SJSA1 (cell line): Measurements from ENCODE around the gene NPAS4. TPM values are rescaled to one million over a fixed set of nuclear protein-coding genes. Genes with fewer than 3 reads are reported as not detected.
A peak's percentile ranks its signal among the peaks of the same experiment; 100 is the strongest.
"Not testable (repeated sequence)": the region's sequence is repeated elsewhere in the genome, so short reads cannot be mapped to it uniquely, and the experiment has no call there.

Source experiments
- DNase-seq, 2 experiments: peaks; one replicate each; pipeline ENCODE4 v3.0.0-alpha.2; 2015 to 2020; ENCODE audit warnings: low spot score in 2 of 2, low read depth in 1 of 2
- H3K27ac ChIP-seq: fragments of 250-450 bp; sonication (Bioruptor Pico); 2 replicates; pipeline ENCODE4 v1.5.1; 2020; ENCODE audit warnings: mild to moderate bottlenecking, moderate library complexity
- H3K27me3 ChIP-seq: fragments of 250-450 bp; sonication (Bioruptor Pico); replicated peaks from 2 replicates; pipeline ENCODE4 v1.5.1; 2020; ENCODE audit warnings: mild to moderate bottlenecking, moderate library complexity
- H3K36me3 ChIP-seq: fragments of 250-450 bp; sonication (Bioruptor Pico); 2 replicates; pipeline ENCODE4 v1.5.1; 2020; ENCODE audit warnings: mild to moderate bottlenecking
- H3K4me1 ChIP-seq: fragments of 250-450 bp; sonication (Bioruptor Pico); replicated peaks from 2 replicates; pipeline ENCODE4 v1.6.1; 2021; ENCODE audit warnings: mild to moderate bottlenecking
- H3K4me3 ChIP-seq: fragments of 250-450 bp; sonication (Bioruptor Pico); 2 replicates; pipeline ENCODE4 v1.5.1; 2020; ENCODE audit warnings: mild to moderate bottlenecking
- H3K9me3 ChIP-seq: fragments of 250-450 bp; sonication (Bioruptor Pico); replicated peaks from 2 replicates; pipeline ENCODE4 v1.5.1; 2020; ENCODE audit warnings: mild to moderate bottlenecking
- total RNA-seq: library from RNA; depleted of rRNA; stranded (reverse); fragments of >200 nt; shearing (Covaris generic); gene quantifications from 2 replicates; pipeline ENCODE4 v1.2.3, GENCODE V29; 2014

The NPAS4 gene
- total RNA-seq, 1 experiment from 2014 or later, result 2.2 TPM

DNA sequence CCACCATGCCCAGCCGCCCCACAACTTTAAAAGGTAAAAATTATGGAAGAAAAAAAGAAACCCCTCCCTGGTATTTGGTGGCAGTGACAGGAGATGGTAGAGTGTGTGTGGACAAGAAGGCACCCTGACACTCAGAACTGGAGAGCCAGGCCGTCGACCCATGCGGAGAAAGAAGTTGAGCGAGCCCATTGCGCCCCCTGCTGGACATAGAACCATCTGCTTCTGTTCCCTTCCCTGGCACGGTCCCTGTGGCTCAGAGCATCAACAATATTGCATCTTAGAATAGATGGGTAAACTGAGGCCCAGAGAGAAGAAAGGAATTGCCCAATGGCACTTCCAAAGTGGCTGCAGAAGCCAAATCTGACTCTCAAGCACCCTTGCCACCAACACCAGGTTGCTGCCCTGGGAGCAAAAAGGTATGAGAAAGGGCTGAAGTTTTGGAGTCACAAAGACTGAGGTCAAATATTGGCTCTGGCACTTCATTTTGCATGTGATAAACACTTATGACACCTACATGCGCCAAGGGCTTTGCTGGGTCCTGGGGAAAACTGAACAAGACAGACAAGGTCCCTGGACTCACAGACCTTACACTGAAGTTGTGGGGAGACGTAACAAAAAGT is 9.3 kb downstream of the NPAS4 start:
- Histone ChIP-seq H3K36me3 (peaks cover 28% of the 10 kb centered on the region), H3K27ac (no peak overlapping the region), H3K4me3 (no peak overlapping the region), H3K4me1 (no peaks in the 10 kb centered on the region), H3K27me3 (no peaks in the 10 kb centered on the region), H3K9me3 (no peaks in the 10 kb centered on the region)
- DNase-seq, result peak; percentile 75 to 92

DNA sequence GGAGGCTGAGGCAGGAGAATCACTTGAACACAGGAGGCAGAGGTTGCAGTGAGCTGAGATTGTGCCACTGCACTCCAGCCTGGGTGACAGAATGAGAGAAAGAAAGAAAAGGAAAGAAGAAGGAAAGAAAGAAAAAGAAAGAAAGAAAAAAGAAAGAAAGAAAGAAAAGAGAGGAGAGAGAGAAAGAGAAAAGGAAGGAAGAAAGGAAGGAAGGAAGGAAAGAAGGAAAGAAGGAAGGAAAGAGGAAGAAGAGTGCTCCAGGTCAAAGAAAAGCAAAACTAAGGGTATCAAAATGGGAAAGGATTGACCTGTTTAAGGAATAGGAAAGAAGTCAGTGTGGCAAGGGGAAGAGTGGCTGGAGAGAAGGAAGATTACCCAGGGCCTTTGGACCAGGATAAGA is 10.5 kb downstream of the NPAS4 start:
- DNase-seq, H3K9me3 ChIP-seq, H3K27me3 ChIP-seq, H3K4me1 ChIP-seq, H3K27ac ChIP-seq, H3K4me3 ChIP-seq: not testable (repeated sequence)
- peaks cover 35% of the 10 kb centered on the region for H3K36me3 ChIP-seq

DNA sequence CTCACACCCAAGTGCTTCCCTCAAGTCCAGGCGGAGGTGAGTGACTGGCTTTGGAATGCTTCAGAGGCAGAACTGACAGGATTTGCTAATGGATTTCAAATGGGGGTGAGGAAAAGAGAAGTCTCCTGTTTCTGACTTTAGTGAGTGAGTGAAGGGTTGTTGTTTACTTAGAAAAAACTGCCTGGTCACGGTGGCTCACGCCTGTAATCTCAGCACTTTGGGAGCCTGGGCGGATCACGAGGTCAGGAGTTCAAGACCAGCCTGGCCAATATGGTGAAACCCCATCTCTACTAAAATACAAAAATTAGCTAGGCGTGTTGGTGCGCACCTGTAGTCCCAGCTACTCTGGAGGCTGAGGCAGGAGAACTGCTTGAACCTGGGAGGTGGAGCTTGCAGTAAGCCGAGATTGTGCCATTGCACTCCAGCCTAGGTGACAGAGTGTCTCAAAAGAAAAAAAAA is 11.1 kb downstream of the NPAS4 start:
- H3K36me3 ChIP-seq, result peaks cover 35% of the 10 kb centered on the region
- not testable (repeated sequence) for H3K27ac ChIP-seq, H3K9me3 ChIP-seq, H3K4me3 ChIP-seq, H3K4me1 ChIP-seq, DNase-seq, H3K27me3 ChIP-seq

DNA sequence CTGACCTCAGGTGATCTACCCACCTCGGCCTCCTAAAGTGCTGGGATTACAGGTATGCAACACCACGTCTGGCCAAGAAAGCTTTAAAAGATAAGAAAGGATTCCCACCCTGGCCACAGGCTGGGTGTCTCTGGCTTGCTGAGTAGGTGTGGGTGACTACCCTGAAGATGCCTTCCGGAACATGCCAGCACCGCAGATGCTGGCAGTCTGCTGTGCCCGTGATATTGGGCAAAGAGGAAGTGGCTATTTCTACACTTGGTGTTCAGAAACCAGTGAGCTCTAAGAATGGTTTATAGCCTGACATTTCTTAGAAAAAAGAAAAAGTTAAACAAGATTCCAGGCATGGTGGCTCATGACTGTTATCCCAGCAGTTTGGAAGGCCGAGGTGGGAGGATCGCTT is 11.8 kb downstream of the NPAS4 start:
- H3K27me3 ChIP-seq, result no peaks in the 10 kb centered on the region
- H3K36me3 ChIP-seq, result peaks cover 34% of the 10 kb centered on the region
- DNase-seq, result no peak
- H3K4me1 ChIP-seq, result no peaks in the 10 kb centered on the region; the same call in 1 of the 2 replicates
- H3K9me3 ChIP-seq, result no peaks in the 10 kb centered on the region
- H3K27ac ChIP-seq, result no peak overlapping the region
- no peak overlapping the region for H3K4me3 ChIP-seq

DNA sequence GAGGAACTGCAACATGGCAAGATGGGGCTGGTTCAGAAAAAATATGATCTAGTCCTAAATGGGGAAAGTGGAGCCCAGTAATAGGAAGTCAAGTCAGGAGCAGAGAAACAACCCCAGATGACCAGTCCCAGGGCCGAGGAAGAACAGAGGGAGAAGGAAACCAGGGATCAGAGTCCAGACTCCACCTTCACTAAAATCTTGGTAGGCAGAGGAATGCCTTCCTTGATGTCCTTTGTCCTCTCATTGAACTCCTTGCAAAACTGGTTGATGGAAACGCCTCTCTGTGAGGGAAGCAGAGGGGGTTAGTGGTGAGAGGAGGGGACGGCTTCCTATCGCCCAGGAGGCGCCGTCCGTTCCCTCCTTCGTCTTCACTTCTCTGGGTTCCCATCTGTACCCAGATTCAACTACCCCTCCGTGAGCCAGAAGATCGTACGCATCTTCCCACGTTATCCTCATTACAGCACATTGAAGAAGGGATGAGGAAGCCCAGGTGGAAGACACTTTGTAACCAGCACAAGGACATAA is 17.2 kb downstream of the NPAS4 start:
- peaks cover 29% of the 10 kb centered on the region for H3K36me3 ChIP-seq
- peak overlapping the region; percentile 65 for H3K4me3 ChIP-seq
- no peaks in the 10 kb centered on the region for H3K9me3 ChIP-seq
- peak overlapping the region; percentile 33; the same call in 1 of the 2 replicates for H3K27ac ChIP-seq
- no peaks in the 10 kb centered on the region for H3K27me3 ChIP-seq
- no peak for DNase-seq
- peaks cover 6% of the 10 kb centered on the region for H3K4me1 ChIP-seq

DNA sequence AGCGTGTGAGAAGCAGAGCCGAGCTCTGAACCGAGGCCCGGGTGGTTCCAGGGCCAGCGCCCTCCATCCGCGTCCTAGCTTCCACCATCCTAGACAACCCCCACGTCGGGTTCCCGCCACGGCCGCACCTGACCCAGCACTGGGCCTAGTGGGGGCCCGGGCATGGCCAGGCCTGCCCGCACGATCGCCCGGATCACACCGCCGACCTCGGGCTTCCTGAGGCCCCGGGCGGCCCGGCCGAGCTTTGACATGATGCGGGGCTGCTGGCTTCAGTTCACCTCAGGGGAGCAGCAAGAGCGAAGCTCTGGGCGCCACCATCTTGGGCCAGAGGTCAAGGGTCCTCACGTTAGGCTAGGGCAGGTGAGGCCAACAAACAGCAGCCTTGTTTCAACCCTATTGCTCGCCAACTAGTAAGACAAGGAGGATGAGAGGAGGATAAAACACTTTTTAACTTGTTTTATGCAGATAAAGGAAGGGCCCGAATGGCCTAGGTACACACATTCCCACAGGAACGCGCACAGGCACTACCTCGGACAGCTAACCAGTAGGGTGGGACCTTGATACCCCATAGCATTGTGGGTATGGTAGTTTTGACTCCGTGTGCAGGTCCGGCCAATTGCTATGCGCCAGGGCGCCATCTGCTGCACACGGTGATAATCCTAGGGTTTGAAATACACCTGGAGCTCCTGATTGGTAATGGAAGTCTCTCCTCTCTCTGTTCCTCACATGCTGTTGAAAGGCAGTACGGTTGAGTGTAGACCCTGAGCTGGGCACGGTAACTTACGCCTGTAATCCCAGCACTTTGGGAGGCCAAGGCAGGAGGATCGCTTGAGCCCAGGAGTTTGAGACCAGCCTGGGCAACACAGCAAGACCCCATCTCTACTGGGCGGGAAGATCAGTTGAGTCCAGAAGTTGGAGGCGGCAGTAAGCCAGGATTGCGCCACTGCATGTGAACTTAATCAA is 17.9 kb downstream of the NPAS4 start, which contains the start of gene MRPL11:
TSS of gene MRPL11 (minus strand) at position 345 of the 963 bp plus-strand sequence. CDS start at position 251, 94 bp downstream.
- Histone ChIP-seq H3K36me3 (peaks cover 27% of the 10 kb centered on the region), H3K4me1 (peaks cover 13% of the 10 kb centered on the region), H3K4me3 (peak within 1 kb of the TSS; percentile 65), H3K9me3 (peaks cover 4% of the 10 kb centered on the region; the same call in 1 of the 2 replicates), H3K27ac (peak within 1 kb of the TSS; percentile 33), H3K27me3 (no peaks in the 10 kb centered on the region)
- DNase-seq, result peak; percentile 96 to 98

DNA sequence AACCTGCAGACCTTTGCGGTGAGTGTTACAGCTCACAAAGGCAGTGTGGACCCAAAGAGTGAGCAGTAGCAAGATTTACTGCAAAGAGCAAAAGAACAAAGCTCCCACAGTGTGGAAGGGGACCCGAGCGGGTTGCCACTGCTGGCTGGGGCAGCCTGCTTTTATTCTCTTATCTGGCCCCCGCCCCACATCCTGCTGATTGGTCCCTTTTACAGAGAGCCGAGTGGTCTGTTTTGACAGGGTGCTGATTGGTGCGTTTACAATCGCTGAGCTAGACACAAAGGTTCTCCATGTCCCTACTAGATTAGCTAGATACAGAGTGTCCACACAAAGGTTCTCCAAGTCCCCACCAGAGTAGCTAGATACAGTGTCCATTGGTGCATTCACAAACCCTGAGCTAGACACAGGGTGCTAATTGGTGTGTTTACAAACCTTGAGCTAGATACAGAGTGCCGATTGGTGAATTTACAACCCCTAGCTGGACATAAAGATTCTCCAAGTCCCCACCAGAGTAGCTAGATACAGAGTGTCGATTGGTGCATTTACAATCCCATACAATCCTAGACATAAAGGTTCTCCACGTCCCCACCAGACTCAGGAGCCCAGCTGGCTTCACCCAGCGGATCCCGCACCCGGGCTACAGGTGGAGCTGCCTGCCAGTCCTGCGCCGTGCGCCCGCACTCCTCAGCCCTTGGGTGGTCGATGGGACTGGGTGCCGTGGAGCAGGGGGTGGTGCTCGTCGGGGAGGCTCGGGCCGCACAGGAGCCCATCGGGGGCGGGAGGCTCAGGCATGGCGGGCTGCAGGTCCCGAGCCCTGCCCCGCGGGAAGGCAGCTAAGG is 19.5 kb downstream of the NPAS4 start:
- peaks cover 19% of the 10 kb centered on the region for H3K4me1 ChIP-seq
- H3K9me3 ChIP-seq, DNase-seq, H3K27me3 ChIP-seq, H3K4me3 ChIP-seq, H3K27ac ChIP-seq: not testable (repeated sequence)
- peaks cover 21% of the 10 kb centered on the region for H3K36me3 ChIP-seq

DNA sequence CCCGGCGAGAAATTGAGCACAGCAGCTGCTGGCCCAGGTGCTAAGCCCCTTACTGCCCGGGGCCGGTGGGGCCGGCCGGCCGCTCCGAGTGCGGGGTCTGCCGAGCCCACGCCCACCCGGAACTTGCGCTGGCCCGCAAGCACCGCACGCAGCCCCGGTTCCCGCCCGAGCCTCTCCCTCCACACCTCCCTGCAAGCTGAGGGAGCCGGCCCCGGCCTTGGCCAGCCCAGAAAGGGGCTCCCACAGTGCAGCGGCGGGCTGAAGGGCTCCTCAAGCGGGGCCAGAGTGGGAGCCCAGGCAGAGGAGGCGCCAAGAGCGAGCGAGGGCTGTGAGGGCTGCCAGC is 20.1 kb downstream of the NPAS4 start:
- not testable (repeated sequence) for H3K27ac ChIP-seq, H3K9me3 ChIP-seq
- H3K4me1 ChIP-seq, result peaks cover 19% of the 10 kb centered on the region

DNA sequence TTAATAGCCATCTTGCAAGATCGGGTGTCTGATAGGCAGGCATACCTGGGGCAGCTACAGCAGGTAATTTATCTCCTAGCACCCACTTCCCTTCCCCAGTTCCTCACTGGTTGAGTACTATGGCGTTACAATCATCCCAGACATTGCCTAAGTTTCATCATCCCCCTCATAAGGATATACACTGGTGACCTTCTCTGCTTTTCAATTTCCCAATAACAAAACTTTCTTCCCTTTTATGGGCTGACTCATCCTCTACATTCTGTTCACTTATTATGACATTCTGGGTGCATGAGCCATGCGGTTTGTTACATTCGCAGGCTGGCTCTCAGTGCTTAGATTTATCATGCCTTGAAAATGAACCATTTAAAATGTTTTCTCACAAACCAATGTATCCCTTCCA is 22.8 kb downstream of the NPAS4 start:
- Histone ChIP-seq H3K9me3 (peaks cover 8% of the 10 kb centered on the region), H3K27me3 (peaks cover 8% of the 10 kb centered on the region), H3K36me3 (peaks cover under 1% of the 10 kb centered on the region; the same call in 1 of the 2 replicates), H3K4me1 (peaks cover 14% of the 10 kb centered on the region), H3K27ac (peak overlapping the region; percentile 40), H3K4me3 (no peak overlapping the region)
- peak in 1 of 2 experiments; percentile 78 for DNase-seq

More for the DNA sequence above, 20.1 kb downstream of the NPAS4 start:
- H3K4me3 ChIP-seq, DNase-seq, H3K27me3 ChIP-seq: not testable (repeated sequence)
- H3K36me3 ChIP-seq, result peaks cover 15% of the 10 kb centered on the region

DNA sequence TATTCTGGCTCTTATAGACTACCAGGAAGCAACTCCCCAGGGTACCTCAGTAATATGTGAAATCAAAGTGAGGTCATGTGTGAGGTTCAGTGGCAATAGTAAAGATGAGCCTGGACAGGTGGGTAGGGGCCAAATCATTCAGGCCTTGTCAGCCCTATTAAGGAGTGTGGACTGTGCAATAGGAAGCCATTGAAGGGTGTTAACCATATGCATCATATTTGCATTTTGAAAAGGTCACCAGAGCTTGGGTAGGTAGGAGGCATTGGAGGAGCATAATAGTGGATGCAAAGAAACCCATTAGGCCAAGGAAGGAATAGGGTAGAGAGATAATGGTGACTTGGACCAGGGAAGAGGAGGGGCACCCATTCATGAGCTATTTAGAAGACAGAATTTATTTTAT is 26.2 kb downstream of the NPAS4 start:
- no peak overlapping the region for H3K4me3 ChIP-seq
- peaks cover 8% of the 10 kb centered on the region for H3K9me3 ChIP-seq
- H3K36me3 ChIP-seq, result no peaks in the 10 kb centered on the region
- peaks cover 19% of the 10 kb centered on the region for H3K27me3 ChIP-seq
- no peak overlapping the region for H3K27ac ChIP-seq
- peaks cover 14% of the 10 kb centered on the region for H3K4me1 ChIP-seq
- no peak for DNase-seq

DNA sequence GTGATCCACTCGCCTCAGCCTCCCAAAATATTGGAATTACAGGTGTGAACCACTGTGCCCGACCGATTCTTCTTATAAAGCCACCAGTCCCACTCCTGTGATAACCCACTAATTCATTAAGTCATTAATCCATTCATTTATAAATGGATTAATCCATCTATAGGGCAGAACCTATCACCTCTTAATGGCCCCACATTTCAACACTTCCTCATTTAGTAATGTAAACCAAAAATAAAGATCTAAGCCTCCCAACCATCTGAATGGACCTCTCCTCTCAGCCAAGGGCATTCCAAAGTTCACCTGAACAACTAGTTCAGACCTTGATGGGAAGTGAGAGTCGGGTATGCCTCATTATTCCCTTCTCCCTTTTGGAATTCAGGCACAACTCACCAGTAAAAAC is 27.7 kb downstream of the NPAS4 start:
- Histone ChIP-seq H3K4me3 (no peak overlapping the region), H3K27ac (no peak overlapping the region), H3K27me3 (peaks cover 19% of the 10 kb centered on the region), H3K9me3 (peaks cover 5% of the 10 kb centered on the region), H3K4me1 (peaks cover 9% of the 10 kb centered on the region), H3K36me3 (no peaks in the 10 kb centered on the region)
- no peak for DNase-seq

DNA sequence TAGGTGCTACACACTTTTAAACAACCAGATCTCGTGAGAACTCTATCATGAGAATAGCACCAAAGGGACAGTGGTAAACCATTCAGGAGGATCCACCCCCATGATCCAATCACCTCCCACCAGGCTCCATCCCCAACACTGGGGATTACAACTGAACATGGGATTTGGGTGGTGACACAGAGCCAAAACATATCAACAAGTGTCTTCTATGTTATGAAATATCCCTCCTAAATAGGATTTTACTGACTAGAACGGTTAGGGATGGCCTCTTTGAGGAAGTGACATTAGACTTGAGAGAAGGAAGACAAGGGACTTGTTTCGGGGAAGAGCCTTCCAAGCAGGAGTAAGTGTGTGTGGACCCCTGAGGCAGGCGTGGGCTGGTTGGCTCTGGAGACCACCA is 29.7 kb downstream of the NPAS4 start:
- Histone ChIP-seq H3K9me3 (no peaks in the 10 kb centered on the region; the same call in 1 of the 2 replicates), H3K27me3 (peaks cover 24% of the 10 kb centered on the region), H3K36me3 (no peaks in the 10 kb centered on the region), H3K4me3 (no peak overlapping the region), H3K27ac (no peak overlapping the region), H3K4me1 (0 out of 2 replicates have a peak, but pooled peaks cover 6% of the 10 kb centered on the region)
- DNase-seq, result no peak

DNA sequence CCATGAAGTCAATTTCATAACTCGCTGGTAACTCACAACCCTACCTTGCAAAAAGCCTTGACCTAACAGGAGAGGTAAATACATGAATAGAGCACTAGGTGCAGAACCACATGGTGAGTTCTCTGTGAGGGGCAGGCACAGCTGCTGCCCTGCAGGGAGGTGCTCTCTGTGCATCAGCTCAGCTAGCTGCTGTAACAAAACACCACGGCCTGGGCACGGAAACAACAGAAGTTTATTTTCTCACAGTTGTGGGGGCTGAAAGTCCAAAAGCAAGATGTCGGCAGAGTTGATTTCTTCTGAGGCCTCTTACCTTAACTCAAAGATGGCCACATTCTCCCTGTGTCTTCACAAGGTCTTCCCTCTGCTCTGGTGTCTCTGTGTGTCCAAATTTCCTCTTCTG is 30.8 kb downstream of the NPAS4 start:
- Histone ChIP-seq H3K9me3 (no peaks in the 10 kb centered on the region; the same call in 1 of the 2 replicates), H3K4me3 (no peak overlapping the region), H3K36me3 (no peaks in the 10 kb centered on the region), H3K4me1 (0 out of 2 replicates have a peak, but pooled peaks cover 6% of the 10 kb centered on the region), H3K27me3 (peaks cover 24% of the 10 kb centered on the region), H3K27ac (no peak overlapping the region)
- no peak for DNase-seq
